RWPE2 (cell line): ENCODE measurements around the gene OPN1MW3.
A peak's percentile ranks its signal among the peaks of the same experiment; 100 is the strongest.
"Not testable (repeated sequence)": the region's sequence is repeated elsewhere in the genome, so short reads cannot be mapped to it uniquely, and the experiment has no call there.

ENCODE experiments used
- ATAC-seq: fragments of 200-7000 bp; cut with Tn5 transposase; 3 replicates; pipeline ENCODE4 v1.9.1; 2021; ENCODE audit warnings: low read depth
- DNase-seq: peaks from one replicate; pipeline ENCODE4 v3.0.0-alpha.2; 2020; ENCODE audit warnings: low spot score
- H3K27ac ChIP-seq: fragments of 450-650 bp; 2 replicates; pipeline ENCODE4 v1.5.1; 2017; ENCODE audit warnings: mild to moderate bottlenecking; ENCODE audit not compliant: poor library complexity, severe bottlenecking
- H3K27me3 ChIP-seq: fragments of 250-450 bp; sonication (Bioruptor Pico); 2 replicates; pipeline ENCODE4 v1.5.1; 2021; ENCODE audit warnings: mild to moderate bottlenecking, moderate library complexity; ENCODE audit not compliant: insufficient read depth, poor library complexity, severe bottlenecking
- H3K36me3 ChIP-seq: fragments of 250-450 bp; sonication (Bioruptor Pico); 2 replicates; pipeline ENCODE4 v1.5.1; 2020; ENCODE audit warnings: low read depth, mild to moderate bottlenecking, moderate library complexity
- H3K4me1 ChIP-seq: fragments of 250-450 bp; sonication (Bioruptor Pico); 2 replicates; pipeline ENCODE4 v1.5.1; 2021; ENCODE audit warnings: mild to moderate bottlenecking, moderate library complexity; ENCODE audit not compliant: insufficient read depth, poor library complexity, severe bottlenecking
- H3K4me3 ChIP-seq: fragments of 250-450 bp; sonication (Bioruptor Pico); 2 replicates; pipeline ENCODE4 v1.5.1; 2021; ENCODE audit warnings: mild to moderate bottlenecking, moderate library complexity; ENCODE audit not compliant: severe bottlenecking
- H3K9me3 ChIP-seq: fragments of 250-450 bp; sonication (Bioruptor Pico); 2 replicates; pipeline ENCODE4 v1.5.1; 2021; ENCODE audit warnings: mild to moderate bottlenecking, moderate library complexity; ENCODE audit not compliant: severe bottlenecking

Gene OPN1MW3

GRCh38 chrX:154257282-154257681 is at the start of gene OPN1MW3:
OPN1MW3 (plus strand) TSS chrX:154257582; CDS start chrX:154257620, 38 bp downstream.
- not testable (repeated sequence) for H3K4me1 ChIP-seq, DNase-seq, H3K9me3 ChIP-seq, H3K4me3 ChIP-seq, ATAC-seq, H3K27me3 ChIP-seq, H3K27ac ChIP-seq, H3K36me3 ChIP-seq

DNA sequence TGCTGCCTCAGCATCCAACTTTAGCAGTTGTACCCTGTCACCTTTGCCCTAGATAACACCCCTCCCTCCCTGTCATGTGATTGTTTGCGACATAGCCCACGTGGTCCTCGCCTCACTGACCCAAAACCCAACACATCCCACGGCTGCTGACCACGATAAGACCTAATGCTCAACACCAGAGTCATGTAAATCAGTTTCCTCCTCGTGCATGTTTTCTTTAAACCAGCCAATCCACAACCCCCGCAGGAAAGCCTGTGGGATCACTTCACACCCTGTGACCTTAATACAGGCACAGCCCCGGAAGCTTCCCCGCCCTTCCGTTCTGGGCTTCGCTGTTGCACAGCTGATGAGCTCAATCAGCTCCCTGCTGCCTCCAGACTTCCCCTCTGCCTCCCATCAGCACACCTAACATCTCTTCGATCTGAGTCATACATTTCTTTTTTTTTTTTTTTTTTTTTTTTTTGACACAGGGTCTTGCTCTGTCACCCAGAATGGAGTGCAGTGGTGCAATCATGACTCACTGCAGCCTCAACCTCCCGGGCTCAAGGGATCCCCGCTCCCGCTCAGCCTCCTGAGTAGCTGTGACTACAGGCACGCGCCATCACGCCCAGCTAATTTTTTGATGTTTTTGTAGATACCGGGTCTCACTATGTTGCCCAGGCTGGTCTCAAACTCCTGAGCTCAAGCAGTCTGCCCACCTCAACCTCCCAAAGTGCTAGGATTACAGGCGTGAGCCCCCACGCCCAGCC is 47.5 kb upstream of the OPN1MW3 start:
- not testable (repeated sequence) for H3K27me3 ChIP-seq, H3K4me3 ChIP-seq, H3K27ac ChIP-seq, DNase-seq, H3K36me3 ChIP-seq, H3K9me3 ChIP-seq, H3K4me1 ChIP-seq
- peak; percentile 100 for ATAC-seq

DNA sequence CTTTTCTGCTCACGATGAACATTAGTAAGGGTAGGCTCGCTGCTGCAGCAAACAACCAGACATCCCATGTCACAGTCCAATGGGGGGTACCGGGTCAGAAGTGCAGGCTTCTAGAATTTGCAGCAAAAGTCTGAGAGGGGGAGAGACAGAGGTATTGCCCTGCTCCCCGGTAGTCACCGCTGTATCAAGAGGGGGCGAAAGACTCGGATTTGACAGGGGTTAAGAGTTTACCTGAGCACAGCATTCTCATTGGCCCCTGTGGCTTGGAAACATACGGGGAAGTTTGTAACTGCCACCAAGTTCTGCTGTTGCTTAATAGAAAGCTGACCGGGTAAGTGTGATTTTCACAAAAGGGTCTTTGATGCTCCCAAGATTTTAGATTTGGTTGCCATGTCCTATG is 46.3 kb upstream of the OPN1MW3 start:
- H3K27me3 ChIP-seq, H3K9me3 ChIP-seq, H3K27ac ChIP-seq, ATAC-seq, DNase-seq, H3K4me3 ChIP-seq, H3K36me3 ChIP-seq, H3K4me1 ChIP-seq: not testable (repeated sequence)

GRCh38 chrX:154211499-154211898 is 45.9 kb upstream of the OPN1MW3 start:
- DNase-seq, H3K4me3 ChIP-seq, H3K27ac ChIP-seq, H3K36me3 ChIP-seq, H3K9me3 ChIP-seq, H3K27me3 ChIP-seq, H3K4me1 ChIP-seq, ATAC-seq: not testable (repeated sequence)

DNA sequence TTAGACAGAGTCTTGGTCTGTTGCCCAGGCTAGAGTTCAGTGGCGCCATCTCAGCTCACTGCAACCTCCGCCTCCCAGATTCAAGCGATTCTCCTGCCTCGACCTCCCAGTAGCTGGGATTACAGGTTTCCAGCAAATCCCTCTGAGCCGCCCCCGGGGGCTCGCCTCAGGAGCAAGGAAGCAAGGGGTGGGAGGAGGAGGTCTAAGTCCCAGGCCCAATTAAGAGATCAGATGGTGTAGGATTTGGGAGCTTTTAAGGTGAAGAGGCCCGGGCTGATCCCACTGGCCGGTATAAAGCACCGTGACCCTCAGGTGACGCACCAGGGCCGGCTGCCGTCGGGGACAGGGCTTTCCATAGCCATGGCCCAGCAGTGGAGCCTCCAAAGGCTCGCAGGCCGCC is 37.9 kb upstream of the OPN1MW3 start, which contains the start of gene OPN1MW2:
OPN1MW2 (plus strand) TSS at position 301 of the 400 bp plus-strand sequence; CDS start at position 361, 60 bp downstream.
- not testable (repeated sequence) for H3K9me3 ChIP-seq, H3K36me3 ChIP-seq, H3K27me3 ChIP-seq, H3K4me3 ChIP-seq, ATAC-seq, H3K27ac ChIP-seq, DNase-seq, H3K4me1 ChIP-seq

DNA sequence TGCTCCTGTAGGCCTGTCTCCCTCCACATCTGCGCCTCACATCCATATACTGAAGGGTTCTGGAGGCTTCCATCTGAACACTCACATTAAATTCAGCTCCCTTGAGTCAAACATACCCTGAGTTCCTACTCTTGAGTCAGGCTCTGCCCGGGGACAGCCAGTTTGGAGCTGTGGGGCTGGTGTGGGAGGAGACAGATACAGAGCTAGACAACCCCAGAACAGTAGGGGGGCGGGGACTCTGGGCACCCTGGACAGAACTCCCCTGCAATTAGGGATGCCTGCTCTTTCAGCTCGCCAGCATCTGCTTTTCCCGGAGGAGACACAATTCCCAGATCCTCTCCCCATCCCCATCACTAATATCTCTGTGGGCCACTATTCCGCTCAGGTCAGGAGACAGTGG is 32.1 kb upstream of the OPN1MW3 start:
- H3K4me1 ChIP-seq, H3K4me3 ChIP-seq, H3K27ac ChIP-seq, H3K36me3 ChIP-seq, H3K27me3 ChIP-seq, ATAC-seq, H3K9me3 ChIP-seq, DNase-seq: not testable (repeated sequence)

GRCh38 chrX:154226706-154227105 is 30.7 kb upstream of the OPN1MW3 start:
- not testable (repeated sequence) for ATAC-seq, H3K36me3 ChIP-seq, H3K27ac ChIP-seq

GRCh38 chrX:154231443-154231842 is 25.9 kb upstream of the OPN1MW3 start:
- H3K4me3 ChIP-seq, H3K36me3 ChIP-seq, H3K9me3 ChIP-seq, H3K4me1 ChIP-seq, H3K27me3 ChIP-seq, ATAC-seq, H3K27ac ChIP-seq, DNase-seq: not testable (repeated sequence)

More at GRCh38 chrX:154226706-154227105, 30.7 kb upstream of the OPN1MW3 start:
- H3K9me3 ChIP-seq, H3K4me1 ChIP-seq, H3K4me3 ChIP-seq, DNase-seq, H3K27me3 ChIP-seq: not testable (repeated sequence)

DNA sequence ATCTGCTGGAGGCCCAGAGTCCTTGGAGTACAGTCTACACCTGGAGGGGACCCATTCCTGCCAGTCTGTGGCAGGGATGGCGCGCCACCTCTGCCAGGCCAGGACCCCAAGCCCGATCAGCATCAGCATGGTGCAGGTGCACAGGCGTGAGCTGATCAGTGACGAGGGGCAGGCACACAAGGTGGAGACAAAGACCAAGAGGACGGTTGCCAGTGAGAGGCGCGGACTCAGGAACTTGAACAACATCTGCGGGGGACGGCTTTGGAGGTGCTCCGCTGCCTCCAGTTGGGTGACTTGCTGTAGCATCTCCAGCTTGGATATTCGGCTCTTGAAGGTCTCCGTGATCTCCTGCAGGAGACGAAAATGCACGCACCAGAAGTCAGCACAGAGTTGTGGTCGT is 23.8 kb upstream of the OPN1MW3 start:
- H3K4me3 ChIP-seq, H3K27me3 ChIP-seq, H3K27ac ChIP-seq, H3K4me1 ChIP-seq, H3K9me3 ChIP-seq, DNase-seq, ATAC-seq, H3K36me3 ChIP-seq: not testable (repeated sequence)

DNA sequence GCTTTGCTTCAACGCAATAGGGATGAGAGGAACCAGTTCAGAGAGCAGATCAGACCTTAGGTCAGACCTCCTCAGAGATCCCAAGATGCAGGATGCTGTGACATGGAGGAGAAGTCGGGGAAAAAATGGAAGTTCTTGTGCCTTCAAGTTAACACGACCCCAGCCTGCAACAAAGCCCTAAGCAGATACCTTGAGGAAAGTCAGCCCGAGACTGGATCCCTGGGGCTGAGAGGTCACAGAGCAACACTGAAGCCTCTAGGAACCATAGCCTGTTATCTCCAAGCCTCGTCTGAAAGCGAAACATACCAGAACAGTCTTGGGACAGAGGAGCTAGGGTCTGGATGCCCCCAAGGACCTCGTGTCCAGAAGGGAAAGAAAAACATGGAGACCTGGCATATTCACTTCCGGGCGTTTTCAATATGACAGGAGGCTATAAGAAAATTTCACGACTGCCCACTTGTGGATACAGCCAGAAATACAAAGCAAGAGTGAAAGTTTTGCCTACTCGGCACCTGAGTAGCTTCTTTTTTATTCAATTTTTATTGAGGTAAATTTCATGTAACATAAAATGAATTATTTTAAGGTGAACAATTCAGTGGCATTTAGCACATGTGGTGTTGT is 18.3 kb upstream of the OPN1MW3 start:
- not testable (repeated sequence) for H3K27me3 ChIP-seq, H3K36me3 ChIP-seq, H3K4me3 ChIP-seq, DNase-seq, ATAC-seq, H3K4me1 ChIP-seq, H3K27ac ChIP-seq, H3K9me3 ChIP-seq

GRCh38 chrX:154239982-154240503 is 17.3 kb upstream of the OPN1MW3 start:
- DNase-seq: not testable (repeated sequence)

More at GRCh38 chrX:154239982-154240503, 17.3 kb upstream of the OPN1MW3 start:
- not testable (repeated sequence) for H3K27ac ChIP-seq, ATAC-seq, H3K36me3 ChIP-seq, H3K27me3 ChIP-seq, H3K4me1 ChIP-seq, H3K9me3 ChIP-seq, H3K4me3 ChIP-seq
